Stimulated activated naive CD8-positive, alpha-beta T cell treated with anti-CD3 and anti-CD28 coated beads, Interleukin-15, Interleukin-2, amounts not matched to agents 100 ng/mL and 50 ng/mL, for 24 hours (primary cell): Measurements from ENCODE around the gene AUTS2.

Experiments
- H3K27ac Mint-ChIP-seq: one replicate; pipeline ENCODE4 v1.8.0; 2021; ENCODE audit warnings: mild to moderate bottlenecking, mixed read lengths
- H3K27me3 Mint-ChIP-seq: one replicate; pipeline ENCODE4 v1.8.0; 2021; ENCODE audit warnings: mixed read lengths
- H3K36me3 Mint-ChIP-seq: one replicate; pipeline ENCODE4 v1.8.0; 2021; ENCODE audit warnings: low read depth, mixed read lengths
- H3K4me1 Mint-ChIP-seq: one replicate; pipeline ENCODE4 v1.8.0; 2021; ENCODE audit warnings: low read depth, mixed read lengths
- H3K4me3 Mint-ChIP-seq: one replicate; pipeline ENCODE4 v1.8.0; 2021; ENCODE audit warnings: mild to moderate bottlenecking, mixed read lengths
- H3K9me3 Mint-ChIP-seq: one replicate; pipeline ENCODE4 v1.8.0; 2021; ENCODE audit warnings: mixed read lengths

The AUTS2 gene

DNA sequence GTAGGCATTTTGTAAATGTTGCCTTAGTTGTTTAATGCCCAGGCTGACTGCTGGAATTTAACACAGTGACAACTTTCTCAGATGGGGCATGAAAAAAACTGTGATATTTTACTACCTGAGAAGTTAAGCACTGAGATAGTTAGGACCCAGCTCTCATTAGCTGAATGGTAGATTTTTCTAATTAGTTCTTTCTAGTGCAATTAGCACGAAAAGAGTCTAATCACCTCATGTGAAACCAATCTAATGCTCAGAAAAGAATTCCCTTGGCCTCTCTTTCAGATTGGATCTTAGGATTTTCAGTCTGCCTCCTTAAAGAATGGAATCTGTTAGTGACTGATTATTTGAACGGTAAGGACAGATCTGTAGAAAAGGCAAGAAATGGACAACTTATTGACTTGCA, 743.2 kb downstream of the AUTS2 start:
- Mint-ChIP-seq H3K4me1 (no peaks in the 10 kb centered on the region), H3K27me3 (no peaks in the 10 kb centered on the region), H3K4me3 (no peak overlapping the region), H3K27ac (no peak overlapping the region), H3K36me3 (no peaks in the 10 kb centered on the region), H3K9me3 (no peaks in the 10 kb centered on the region)

DNA sequence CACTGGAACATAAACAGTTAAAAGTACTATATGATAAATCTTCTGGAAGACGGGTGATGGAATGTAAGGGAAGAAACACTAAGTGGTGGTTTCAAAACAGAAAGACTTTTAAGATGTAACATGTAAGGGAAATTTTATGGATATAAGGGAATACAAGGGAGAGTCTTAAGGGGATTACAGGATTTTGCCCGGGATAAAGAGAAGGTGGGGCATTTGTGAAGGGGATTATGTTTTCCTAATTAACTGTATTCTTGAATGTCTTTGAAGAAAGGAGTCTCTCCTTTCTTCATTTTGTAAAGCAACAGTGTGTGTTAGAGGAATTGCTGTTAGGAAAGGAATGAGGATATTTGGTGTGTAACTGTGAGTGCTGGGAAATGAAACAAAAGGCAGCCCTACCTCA, 745.2 kb downstream of the AUTS2 start:
- Mint-ChIP-seq H3K27ac (no peak overlapping the region), H3K4me3 (no peak overlapping the region), H3K9me3 (no peaks in the 10 kb centered on the region), H3K27me3 (no peaks in the 10 kb centered on the region), H3K4me1 (peaks cover 9% of the 10 kb centered on the region), H3K36me3 (no peaks in the 10 kb centered on the region)

DNA sequence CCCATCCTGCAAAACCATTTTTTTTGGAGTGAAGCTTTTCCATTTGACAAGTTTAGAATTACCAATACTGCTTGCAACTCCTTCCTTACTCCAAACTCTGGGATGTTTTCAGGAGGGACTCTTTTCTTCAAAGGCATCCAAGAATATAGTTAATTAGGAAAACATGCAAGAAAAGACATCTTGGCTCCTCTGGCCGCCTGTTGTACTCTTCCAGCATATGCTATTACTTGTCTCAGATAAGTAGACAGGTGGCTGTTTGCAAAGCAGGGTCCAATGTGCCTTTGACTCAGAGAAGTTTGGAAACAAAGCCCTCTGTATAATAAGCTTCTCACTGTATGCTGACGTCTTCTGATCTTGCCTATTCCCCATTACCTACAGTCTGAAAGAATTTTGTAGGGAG, 746.5 kb downstream of the AUTS2 start:
- Mint-ChIP-seq H3K4me3 (no peak overlapping the region), H3K27me3 (no peaks in the 10 kb centered on the region), H3K4me1 (peaks cover 9% of the 10 kb centered on the region), H3K27ac (no peak overlapping the region), H3K9me3 (no peaks in the 10 kb centered on the region), H3K36me3 (no peaks in the 10 kb centered on the region)

DNA sequence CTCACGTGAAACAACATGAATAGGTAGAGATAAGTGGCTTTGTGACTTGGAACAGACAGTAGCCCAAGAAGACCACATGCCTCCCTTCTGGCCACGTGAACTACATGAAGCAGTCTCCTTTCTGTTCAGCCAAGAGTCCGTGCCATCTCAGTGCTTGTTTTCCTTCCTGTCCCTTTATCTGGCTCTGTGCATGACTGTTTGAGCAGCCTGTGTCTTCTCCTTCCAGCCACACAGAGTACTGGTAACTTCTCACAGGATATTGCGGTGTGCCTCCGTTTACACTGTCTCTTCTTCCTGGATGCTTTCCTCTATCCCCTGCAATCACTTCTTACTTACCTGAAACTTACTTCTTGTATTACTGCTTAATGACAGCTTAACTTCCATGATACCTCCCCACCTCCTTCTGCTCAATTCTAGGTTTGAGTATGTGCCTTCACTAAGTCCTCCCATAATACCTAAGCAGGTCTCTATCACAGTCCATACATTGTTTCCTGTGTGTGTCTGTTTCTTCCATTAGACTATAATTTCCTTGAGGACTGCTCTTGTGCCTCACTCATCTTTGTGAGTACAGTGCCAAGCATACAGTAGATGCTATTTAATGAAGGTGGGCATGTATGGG, 748.7 kb downstream of the AUTS2 start:
- H3K9me3 Mint-ChIP-seq, result no peaks in the 10 kb centered on the region
- no peak overlapping the region for H3K4me3 Mint-ChIP-seq
- H3K4me1 Mint-ChIP-seq, result peaks cover 9% of the 10 kb centered on the region
- H3K27me3 Mint-ChIP-seq, result no peaks in the 10 kb centered on the region
- no peak overlapping the region for H3K27ac Mint-ChIP-seq
- H3K36me3 Mint-ChIP-seq, result no peaks in the 10 kb centered on the region

DNA sequence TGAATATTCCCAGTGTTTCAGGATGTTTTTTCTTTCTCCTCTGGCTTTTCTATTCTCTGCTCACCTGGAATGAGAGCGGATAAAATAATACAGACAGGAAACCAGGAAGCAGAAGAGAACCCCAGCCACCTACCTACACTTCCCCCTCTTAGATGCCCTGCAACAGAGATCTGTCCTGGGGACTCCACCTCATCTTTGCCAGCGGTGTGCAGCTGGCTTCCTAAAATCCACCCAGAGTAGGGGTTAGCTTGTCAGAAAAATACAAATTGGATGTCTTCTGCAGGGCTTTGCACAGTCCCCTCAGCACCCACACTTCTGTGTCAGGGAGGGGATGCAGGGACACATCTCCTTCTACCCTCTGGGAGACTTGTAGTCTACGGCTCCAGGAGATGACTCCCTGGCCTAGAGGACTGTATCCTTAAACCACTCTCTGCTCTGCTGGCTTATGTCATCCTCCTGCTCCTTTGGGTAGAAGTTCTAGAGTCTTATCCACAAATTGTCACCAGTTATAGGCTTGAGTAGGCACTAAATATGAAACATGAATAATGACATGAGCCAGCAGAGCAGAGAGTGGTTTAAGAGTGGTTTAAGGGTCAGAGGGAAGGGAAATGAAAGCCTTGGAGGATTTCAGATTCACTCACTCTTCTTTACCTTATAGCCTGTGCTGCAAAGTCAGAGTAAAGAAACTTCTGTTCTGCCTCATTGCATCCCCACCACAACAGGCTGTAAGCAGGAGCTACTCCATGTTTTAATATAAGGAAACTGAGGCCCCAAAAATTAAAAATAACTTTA, 749.4 kb downstream of the AUTS2 start:
- Mint-ChIP-seq H3K4me3 (no peak overlapping the region), H3K27me3 (no peaks in the 10 kb centered on the region), H3K9me3 (no peaks in the 10 kb centered on the region), H3K4me1 (peaks cover 9% of the 10 kb centered on the region), H3K27ac (no peak overlapping the region), H3K36me3 (no peaks in the 10 kb centered on the region)

DNA sequence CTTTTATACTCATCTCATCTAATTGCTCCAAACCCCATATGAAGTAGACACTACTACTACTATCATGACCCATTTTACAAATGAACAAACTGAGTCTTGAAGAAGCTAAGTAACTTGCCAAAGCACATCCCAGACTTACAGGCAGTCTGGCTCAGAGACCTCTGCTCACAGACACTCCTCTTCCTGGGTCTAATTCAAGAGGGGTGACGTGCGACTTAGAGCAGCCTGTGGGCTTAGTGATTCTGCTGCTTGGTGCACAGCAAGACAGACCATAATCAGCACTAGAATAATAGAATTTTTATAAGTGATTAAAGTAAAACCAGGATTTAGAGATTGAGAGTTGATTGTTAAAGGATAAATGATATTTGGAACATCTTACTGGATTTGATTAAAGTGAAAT, 750.8 kb downstream of the AUTS2 start:
- Mint-ChIP-seq H3K4me3 (no peak overlapping the region), H3K27ac (no peak overlapping the region), H3K27me3 (no peaks in the 10 kb centered on the region), H3K9me3 (no peaks in the 10 kb centered on the region), H3K36me3 (no peaks in the 10 kb centered on the region), H3K4me1 (peaks cover 11% of the 10 kb centered on the region)

DNA sequence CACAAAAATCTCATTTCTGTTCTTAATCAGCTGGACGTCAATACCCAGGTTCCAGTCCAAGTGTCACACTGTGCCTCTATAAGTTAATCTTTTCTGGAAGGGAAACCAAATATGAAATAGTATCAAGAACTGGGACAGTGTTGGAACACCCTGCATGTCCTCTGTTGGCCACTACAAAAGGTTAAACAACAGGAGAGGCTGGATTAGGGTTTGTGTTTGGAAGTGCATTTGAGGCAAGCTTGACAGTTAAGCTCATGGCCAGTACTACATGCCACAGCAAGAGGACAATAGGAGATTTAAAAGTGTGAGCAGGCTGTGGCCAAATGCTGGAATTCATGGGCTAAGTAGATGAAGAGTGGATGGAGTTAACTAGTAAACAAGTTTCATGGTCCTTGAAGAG, 751.5 kb downstream of the AUTS2 start:
- Mint-ChIP-seq H3K9me3 (no peaks in the 10 kb centered on the region), H3K36me3 (no peaks in the 10 kb centered on the region), H3K27me3 (no peaks in the 10 kb centered on the region), H3K4me1 (peaks cover 19% of the 10 kb centered on the region), H3K27ac (no peak overlapping the region), H3K4me3 (no peak overlapping the region)

DNA sequence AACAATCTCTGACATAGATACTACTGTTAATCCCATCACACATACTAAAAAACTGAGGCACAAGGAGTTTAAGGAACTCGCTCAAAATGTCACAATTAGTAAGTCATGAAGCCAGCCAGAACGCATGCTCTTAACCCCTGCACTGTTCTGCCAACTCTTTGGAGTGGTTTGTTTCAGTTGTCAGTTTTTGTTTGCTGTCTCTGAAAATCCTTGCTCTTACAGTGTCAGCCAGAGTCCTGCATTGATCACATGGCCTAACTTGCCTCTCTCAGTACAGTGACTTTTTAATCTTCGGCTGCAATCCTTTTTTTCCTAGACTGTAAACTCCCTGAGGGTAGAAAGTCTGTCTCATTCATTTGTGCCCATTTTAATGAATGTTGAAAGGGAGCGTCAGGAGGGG, 753.8 kb downstream of the AUTS2 start:
- H3K4me3 Mint-ChIP-seq, result no peak overlapping the region
- peaks cover 23% of the 10 kb centered on the region for H3K4me1 Mint-ChIP-seq
- no peaks in the 10 kb centered on the region for H3K9me3 Mint-ChIP-seq
- H3K36me3 Mint-ChIP-seq, result no peaks in the 10 kb centered on the region
- H3K27me3 Mint-ChIP-seq, result no peaks in the 10 kb centered on the region
- H3K27ac Mint-ChIP-seq, result no peak overlapping the region

DNA sequence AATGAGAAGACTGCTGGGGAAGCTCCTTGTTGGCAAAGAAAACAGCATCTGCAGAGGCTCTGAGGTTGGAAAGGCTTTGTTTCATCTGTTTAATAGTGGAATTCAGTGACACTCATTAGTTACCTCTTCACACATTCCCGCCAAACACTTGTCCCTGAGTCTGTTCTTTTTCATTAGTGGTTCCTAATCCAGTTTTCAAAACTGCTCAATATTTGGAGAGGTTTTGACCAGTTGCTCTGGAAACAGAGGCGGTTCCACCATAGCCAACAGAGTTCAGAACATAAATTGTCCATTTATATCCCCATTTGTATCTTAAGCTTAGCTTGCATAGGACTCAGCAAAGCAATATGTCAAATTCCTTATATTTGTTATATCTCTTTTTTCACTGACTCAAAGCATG, 754.6 kb downstream of the AUTS2 start:
- Mint-ChIP-seq H3K4me3 (no peak overlapping the region), H3K4me1 (peaks cover 17% of the 10 kb centered on the region), H3K9me3 (no peaks in the 10 kb centered on the region), H3K27ac (no peak overlapping the region), H3K27me3 (no peaks in the 10 kb centered on the region), H3K36me3 (no peaks in the 10 kb centered on the region)

DNA sequence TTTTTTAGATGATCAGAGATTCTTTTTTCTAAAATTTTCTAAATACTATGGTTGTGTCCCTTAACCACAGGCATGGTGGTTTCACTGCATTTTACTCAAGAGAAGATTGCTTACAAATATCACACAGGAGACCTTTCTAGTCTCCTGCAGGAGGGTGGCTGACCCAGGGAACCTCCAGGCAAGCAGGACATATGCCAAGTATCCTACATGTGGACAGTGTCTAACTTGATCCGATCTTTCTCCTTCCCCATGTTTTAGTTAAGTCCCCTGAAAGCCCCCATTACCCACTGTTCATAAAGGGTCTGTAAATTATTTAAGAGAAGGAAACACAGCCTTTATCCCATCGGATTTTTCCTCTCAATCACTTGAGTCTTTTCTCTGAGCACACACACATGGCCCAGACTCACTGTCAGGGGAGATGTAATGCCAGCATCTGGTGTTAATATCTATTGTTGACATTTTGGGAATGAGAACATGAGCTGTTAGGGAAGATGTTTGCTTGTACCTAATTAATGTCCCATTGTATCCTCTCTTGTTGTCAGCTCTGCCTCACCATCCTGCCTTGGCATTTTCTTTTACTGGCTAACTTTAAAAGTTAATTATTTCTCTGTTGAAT, 755.2 kb downstream of the AUTS2 start:
- Mint-ChIP-seq H3K27ac (no peak overlapping the region), H3K4me1 (peaks cover 17% of the 10 kb centered on the region), H3K4me3 (no peak overlapping the region), H3K36me3 (no peaks in the 10 kb centered on the region), H3K27me3 (no peaks in the 10 kb centered on the region), H3K9me3 (peaks cover 5% of the 10 kb centered on the region)

DNA sequence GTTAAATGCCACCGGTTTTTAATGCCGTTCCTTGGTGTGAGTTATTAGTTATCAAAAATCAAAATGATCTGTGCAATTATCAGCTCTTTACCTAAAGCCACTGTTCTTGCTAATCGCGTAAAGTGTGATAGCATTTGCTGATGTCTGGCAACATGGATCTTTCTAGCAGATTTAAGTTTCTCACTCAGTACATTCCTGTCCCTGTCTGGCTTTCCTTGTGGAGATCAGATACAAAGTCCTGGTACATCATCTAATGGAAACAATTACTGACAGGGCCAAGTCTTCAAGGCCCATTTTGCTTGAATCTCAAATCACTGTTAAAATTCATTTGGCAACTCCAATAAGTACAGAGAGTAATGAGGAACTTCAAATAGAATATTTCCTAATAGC, 755.7 kb downstream of the AUTS2 start:
- Mint-ChIP-seq H3K27me3 (no peaks in the 10 kb centered on the region), H3K36me3 (no peaks in the 10 kb centered on the region), H3K27ac (no peak overlapping the region), H3K4me3 (no peak overlapping the region), H3K4me1 (peaks cover 17% of the 10 kb centered on the region), H3K9me3 (peaks cover 5% of the 10 kb centered on the region)

DNA sequence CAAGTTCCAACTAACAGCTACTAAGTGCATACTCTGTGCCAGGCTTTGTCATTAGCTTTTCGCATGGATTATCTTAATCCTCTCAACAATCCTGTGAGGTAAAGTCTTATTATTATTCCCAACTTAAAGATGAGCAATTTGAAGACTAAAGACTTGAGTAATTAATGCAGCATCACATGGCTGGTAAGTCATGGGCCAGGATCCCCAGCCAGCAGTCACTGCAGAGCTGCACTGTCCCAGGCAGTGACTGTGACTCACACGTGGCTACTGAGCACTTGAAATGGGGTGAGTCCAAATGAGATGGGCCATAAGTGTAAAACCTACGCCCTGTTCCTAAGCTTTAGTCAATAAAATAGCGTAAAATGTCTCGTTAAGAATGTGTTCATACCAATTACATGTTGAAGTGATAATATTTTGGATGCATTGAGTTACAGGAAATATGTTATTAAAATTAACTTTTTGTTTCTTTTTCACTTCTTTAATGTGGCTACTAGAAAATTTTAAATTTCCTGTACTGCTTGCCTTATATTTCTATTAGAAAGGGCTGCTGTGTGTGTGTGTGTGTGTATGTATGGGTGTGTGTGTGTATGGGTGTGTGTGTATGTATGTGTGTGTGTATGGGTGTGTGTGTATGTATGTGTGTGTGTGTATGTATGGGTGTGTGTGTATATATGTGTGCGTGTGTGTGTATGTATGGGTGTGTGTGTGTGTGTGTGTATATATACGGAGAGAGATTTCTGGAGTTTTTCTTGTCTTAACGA, 756.3 kb downstream of the AUTS2 start:
- H3K36me3 Mint-ChIP-seq, result no peaks in the 10 kb centered on the region
- peaks cover 5% of the 10 kb centered on the region for H3K9me3 Mint-ChIP-seq
- H3K4me1 Mint-ChIP-seq, result peaks cover 17% of the 10 kb centered on the region
- H3K27ac Mint-ChIP-seq, result no peak overlapping the region
- no peaks in the 10 kb centered on the region for H3K27me3 Mint-ChIP-seq
- no peak overlapping the region for H3K4me3 Mint-ChIP-seq

DNA sequence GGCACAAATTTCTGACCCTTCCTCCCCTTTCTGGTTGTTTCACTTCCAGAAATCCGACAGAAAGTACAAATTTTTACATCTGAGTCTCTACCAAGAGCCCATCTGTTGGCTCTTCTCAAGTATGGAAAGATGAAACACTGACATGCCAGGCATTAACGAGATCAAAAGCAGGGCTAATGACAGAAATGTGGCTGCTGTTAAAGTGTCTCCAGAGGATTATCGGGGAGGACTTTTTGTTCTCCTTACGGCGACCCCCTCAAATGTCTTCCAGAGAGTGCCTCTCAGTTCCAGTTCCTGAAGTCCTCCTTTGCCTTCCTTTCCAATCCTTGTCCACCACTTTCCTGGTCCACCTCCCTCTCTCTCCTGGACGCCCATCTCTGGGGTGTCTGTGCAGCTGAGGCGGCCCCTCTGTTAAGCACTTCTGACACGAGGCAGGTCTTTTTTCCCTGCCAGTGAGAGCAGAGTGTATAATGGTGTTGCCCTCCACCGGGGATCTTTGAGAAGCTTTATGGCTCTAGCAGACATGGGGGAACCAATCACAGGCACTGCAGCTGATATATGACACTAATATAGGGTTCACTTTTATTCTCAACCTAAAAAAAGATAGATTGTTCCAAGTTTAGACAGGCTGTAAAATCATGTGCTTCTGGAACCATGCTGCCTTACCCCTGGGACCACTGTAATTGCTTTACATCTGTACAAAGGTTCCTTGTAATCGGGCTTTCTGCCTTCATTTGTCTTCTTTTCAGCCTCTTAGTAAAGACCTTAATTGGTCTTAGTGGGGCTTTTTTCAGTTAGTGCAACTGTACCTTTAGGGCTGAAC, 757.1 kb downstream of the AUTS2 start:
- no peaks in the 10 kb centered on the region for H3K36me3 Mint-ChIP-seq
- H3K9me3 Mint-ChIP-seq, result peaks cover 5% of the 10 kb centered on the region
- no peaks in the 10 kb centered on the region for H3K27me3 Mint-ChIP-seq
- no peak overlapping the region for H3K4me3 Mint-ChIP-seq
- H3K4me1 Mint-ChIP-seq, result peaks cover 17% of the 10 kb centered on the region
- H3K27ac Mint-ChIP-seq, result no peak overlapping the region

DNA sequence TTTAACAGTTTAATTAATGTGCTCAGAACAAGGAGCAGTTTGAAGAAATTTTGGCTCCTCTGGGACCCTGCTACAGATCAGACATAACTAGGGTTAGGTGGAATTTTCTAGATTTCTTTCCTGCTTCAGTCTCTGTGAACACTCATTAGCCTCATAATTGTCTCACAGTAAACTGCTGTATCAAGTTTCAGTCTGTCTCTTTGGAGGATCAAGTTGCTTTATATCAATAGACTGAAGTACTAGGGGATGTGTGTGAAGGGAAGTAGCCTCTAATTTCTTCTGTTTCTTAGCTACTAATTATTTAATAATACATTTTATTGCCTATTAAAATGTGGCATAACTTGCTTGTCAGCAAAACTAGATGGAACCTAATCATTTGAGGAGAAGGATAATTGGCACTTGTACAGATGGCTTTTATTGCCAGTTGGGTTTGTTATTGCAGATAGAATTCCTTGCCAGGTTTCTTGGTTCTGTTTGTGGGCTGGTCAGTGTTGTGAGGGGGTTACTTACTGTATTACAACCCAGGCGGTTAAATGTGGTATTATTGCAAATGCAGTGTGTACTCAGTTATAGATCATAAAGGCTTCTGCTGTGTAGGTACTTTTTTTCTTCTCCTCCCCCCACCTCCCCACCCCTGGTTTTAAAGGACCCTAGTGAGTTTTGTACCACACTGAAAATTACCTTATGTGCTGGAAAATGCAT, 758.0 kb downstream of the AUTS2 start:
- Mint-ChIP-seq H3K36me3 (no peaks in the 10 kb centered on the region), H3K9me3 (peaks cover 5% of the 10 kb centered on the region), H3K4me1 (peaks cover 17% of the 10 kb centered on the region), H3K4me3 (no peak overlapping the region), H3K27ac (no peak overlapping the region), H3K27me3 (no peaks in the 10 kb centered on the region)
